ENCODE measurements around the gene MYO9A. TPM values are rescaled to one million over a fixed set of nuclear protein-coding genes. Genes with fewer than 3 reads are reported as not detected.

Gene MYO9A
- total RNA-seq, 1 experiment from 2014 or later = 41.6 TPM

- no peak for DNase-seq (ENCODE audit: low read depth, low spot score)
- H3K4me1 ChIP-seq (ENCODE audit: control insufficient read depth, insufficient read depth, low read length) = no peaks in the 10 kb centered on the region
- TF ChIP-seq TCF7L2 (IDR thresholded peaks at IDR 0.05; ENCODE audit: low read depth, low read length) = no peak
- ATAC-seq = no peak
- H3K27ac ChIP-seq (ENCODE audit: low read length) = no peak overlapping the region
- peaks cover 42% of the 10 kb centered on the region for H3K9me3 ChIP-seq (ENCODE audit: control insufficient read depth, insufficient read depth, low read depth, low read length)
- no peaks in the 10 kb centered on the region for H3K36me3 ChIP-seq (ENCODE audit: control insufficient read depth, insufficient read depth, low read length)
- H3K4me3 ChIP-seq (ENCODE audit: low read depth in 2 of 2, low read length in 2 of 2) = no peak overlapping the region
- no TSS peak for BruUV-seq (replicated peaks)
- H3K27me3 ChIP-seq (ENCODE audit: control insufficient read depth, insufficient read depth, low read length) = no peaks in the 10 kb centered on the region
- POLR2A ChIA-PET = no interaction called here
- CTCF ChIA-PET = interaction anchor here (0.6 kb wide), 1 partner anchor 333 kb away, joined by 5 read pairs; no protein-coding TSS in a partner anchor
- in situ Hi-C loops (cut with HindIII; ENCODE audit: low pct_unique_long_range_greater_than_20kb, low sequenced_read_pairs) (no loop called here), intact Hi-C loops (cut with micrococcal nuclease; ENCODE audit: unreplicated experiment) (no loop called here)
These were observed 297.8 kb downstream of the MYO9A start for GRCh38 chr15:71820127-71820526.

GRCh38 chr15:71817351-71817750 lies 300.6 kb downstream of the MYO9A start:
- ATAC-seq = no peak
- intact Hi-C loops (cut with micrococcal nuclease; ENCODE audit: unreplicated experiment) (no loop called here), in situ Hi-C loops (cut with HindIII; ENCODE audit: low pct_unique_long_range_greater_than_20kb, low sequenced_read_pairs) (no loop called here)
- no peaks in the 10 kb centered on the region for H3K36me3 ChIP-seq (ENCODE audit: control insufficient read depth, insufficient read depth, low read length)
- DNase-seq (ENCODE audit: low read depth, low spot score) = no peak
- H3K27ac ChIP-seq (ENCODE audit: low read length) = no peak overlapping the region
- POLR2A ChIA-PET = interaction anchor here (0.7 kb wide), 1 partner anchor 322 kb away, joined by 4 read pairs; no protein-coding TSS in a partner anchor
- TF ChIP-seq SIN3A (IDR thresholded peaks at IDR 0.05; ENCODE audit: borderline replicate concordance, insufficient read depth, low read depth, low read length) = no peak
- TF ChIP-seq POLR2AphosphoS5 (IDR thresholded peaks at IDR 0.05; ENCODE audit: low read depth, low read length) = no peak
- TF ChIP-seq REST (IDR thresholded peaks at IDR 0.05; ENCODE audit: insufficient read depth in 1 of 2, low read depth in 2 of 2, low read length in 1 of 2) = no peak
- no peak for TF ChIP-seq TCF7L2 (IDR thresholded peaks at IDR 0.05; ENCODE audit: low read depth, low read length)
- TF ChIP-seq CTCF (IDR thresholded peaks at IDR 0.05) = no peak
- no peaks in the 10 kb centered on the region for H3K4me1 ChIP-seq (ENCODE audit: control insufficient read depth, insufficient read depth, low read length)
- H3K27me3 ChIP-seq (ENCODE audit: control insufficient read depth, insufficient read depth, low read length) = no peaks in the 10 kb centered on the region
- H3K4me3 ChIP-seq (ENCODE audit: low read depth in 2 of 2, low read length in 2 of 2) = no peak overlapping the region
- CTCF ChIA-PET = interaction anchor here (0.6 kb wide), 1 partner anchor 118 kb away, joined by 7 read pairs; no protein-coding TSS in a partner anchor
- peaks cover 29% of the 10 kb centered on the region for H3K9me3 ChIP-seq (ENCODE audit: control insufficient read depth, insufficient read depth, low read depth, low read length)
- no TSS peak for BruUV-seq (replicated peaks)

- DNase-seq (ENCODE audit: low read depth, low spot score) (no peak), ATAC-seq (no peak)
- BruUV-seq (replicated peaks) = no TSS peak
- ChIA-PET POLR2A (no interaction called here), CTCF (no interaction called here)
- Histone ChIP-seq H3K4me3 (ENCODE audit: low read depth in 2 of 2, low read length in 2 of 2) (no peak overlapping the region), H3K4me1 (ENCODE audit: control insufficient read depth, insufficient read depth, low read length) (no peaks in the 10 kb centered on the region; the same call in 1 of the 2 replicates), H3K36me3 (ENCODE audit: control insufficient read depth, insufficient read depth, low read length) (no peaks in the 10 kb centered on the region), H3K27me3 (ENCODE audit: control insufficient read depth, insufficient read depth, low read length) (no peaks in the 10 kb centered on the region), H3K27ac (ENCODE audit: low read length) (no peak overlapping the region), H3K9me3 (ENCODE audit: control insufficient read depth, insufficient read depth, low read depth, low read length) (peaks cover 14% of the 10 kb centered on the region; the same call in 1 of the 2 replicates)
- intact Hi-C loops (cut with micrococcal nuclease; ENCODE audit: unreplicated experiment) = no loop called here
- in situ Hi-C loops (cut with HindIII; ENCODE audit: low pct_unique_long_range_greater_than_20kb, low sequenced_read_pairs) = no loop called here
- TF ChIP-seq REST (IDR thresholded peaks at IDR 0.05; ENCODE audit: insufficient read depth in 1 of 2, low read depth in 2 of 2, low read length in 1 of 2) = no peak
- no peak for TF ChIP-seq SIN3A (IDR thresholded peaks at IDR 0.05; ENCODE audit: borderline replicate concordance, insufficient read depth, low read depth, low read length)
- TF ChIP-seq POLR2AphosphoS5 (IDR thresholded peaks at IDR 0.05; ENCODE audit: low read depth, low read length) = no peak
- TF ChIP-seq CTCF (IDR thresholded peaks at IDR 0.05) = no peak
- no peak for TF ChIP-seq TCF7L2 (IDR thresholded peaks at IDR 0.05; ENCODE audit: low read depth, low read length)
These were observed 302.6 kb downstream of the MYO9A start for GRCh38 chr15:71815301-71815700.

Measured in Panc1 (cell line).